Measurements from ENCODE around the gene CUL5.
"Not testable (repeated sequence)": the region's sequence is repeated elsewhere in the genome, so short reads cannot be mapped to it uniquely, and the experiment has no call there.

CUL5 gene

DNA sequence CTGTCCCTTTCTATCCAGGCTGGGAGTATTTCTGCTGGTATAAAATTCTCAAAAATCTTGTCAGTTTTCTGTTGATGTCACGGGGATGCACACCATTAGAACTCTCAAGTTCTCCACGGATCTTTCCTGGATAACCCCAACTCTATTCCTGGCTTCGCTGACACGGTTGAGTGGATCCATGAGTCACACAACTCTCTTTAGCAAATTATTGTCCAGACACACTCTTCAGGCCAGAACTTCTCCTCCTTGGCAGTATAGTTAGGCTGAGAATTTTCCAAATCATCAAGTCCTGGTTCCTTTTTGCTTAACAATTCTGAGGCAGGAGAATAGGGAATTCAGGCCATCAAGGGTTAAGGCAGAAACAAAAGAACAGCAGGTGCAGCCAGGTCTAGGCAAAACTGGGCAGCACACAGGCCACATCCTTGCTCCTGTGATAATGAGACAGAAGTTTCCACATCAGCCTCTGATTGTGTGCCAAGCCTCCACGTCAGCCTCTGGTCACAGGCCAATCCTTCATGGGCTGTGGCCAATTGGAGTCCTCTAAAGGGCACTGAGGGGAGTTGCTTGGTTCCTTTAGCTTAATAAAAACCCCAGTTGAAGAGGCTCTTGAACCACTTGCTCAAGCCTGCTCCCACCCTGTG is 106.9 kb downstream of the CUL5 start:
- DNase-seq (ENCODE audit: low read depth): no peak

DNA sequence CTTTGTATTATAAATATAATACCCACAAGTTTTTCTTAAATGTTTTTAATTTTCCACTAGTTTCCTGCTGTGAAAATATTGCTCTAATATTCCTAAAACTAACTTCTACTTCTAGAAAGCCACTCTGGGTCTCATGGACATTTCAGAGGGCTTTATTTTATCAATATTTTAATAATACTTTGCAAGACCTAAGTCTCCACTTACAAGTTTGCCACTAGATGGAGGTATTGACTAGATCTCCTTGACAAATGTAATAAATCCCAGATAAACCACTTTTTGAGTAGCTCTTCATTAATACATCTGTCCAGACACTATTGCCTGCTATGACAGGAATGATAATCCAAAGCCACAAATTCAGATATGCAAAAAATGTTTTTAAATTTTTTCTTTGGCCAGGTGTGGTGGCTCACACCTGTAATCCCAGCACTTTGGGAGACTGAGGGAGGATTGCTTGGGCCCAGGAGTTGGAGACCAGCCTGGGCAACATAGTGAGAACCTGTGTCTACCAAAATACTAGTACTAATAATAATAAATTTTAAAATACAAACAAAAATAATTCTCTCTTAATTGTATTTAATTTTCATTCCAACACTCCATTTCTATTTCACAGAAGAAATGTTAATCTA is 109.2 kb downstream of the CUL5 start:
- DNase-seq (ENCODE audit: low read depth): no peak

GRCh38 chr11:108120936-108121273 is 112.2 kb downstream of the CUL5 start:
- DNase-seq (ENCODE audit: low read depth): not testable (repeated sequence)

DNA sequence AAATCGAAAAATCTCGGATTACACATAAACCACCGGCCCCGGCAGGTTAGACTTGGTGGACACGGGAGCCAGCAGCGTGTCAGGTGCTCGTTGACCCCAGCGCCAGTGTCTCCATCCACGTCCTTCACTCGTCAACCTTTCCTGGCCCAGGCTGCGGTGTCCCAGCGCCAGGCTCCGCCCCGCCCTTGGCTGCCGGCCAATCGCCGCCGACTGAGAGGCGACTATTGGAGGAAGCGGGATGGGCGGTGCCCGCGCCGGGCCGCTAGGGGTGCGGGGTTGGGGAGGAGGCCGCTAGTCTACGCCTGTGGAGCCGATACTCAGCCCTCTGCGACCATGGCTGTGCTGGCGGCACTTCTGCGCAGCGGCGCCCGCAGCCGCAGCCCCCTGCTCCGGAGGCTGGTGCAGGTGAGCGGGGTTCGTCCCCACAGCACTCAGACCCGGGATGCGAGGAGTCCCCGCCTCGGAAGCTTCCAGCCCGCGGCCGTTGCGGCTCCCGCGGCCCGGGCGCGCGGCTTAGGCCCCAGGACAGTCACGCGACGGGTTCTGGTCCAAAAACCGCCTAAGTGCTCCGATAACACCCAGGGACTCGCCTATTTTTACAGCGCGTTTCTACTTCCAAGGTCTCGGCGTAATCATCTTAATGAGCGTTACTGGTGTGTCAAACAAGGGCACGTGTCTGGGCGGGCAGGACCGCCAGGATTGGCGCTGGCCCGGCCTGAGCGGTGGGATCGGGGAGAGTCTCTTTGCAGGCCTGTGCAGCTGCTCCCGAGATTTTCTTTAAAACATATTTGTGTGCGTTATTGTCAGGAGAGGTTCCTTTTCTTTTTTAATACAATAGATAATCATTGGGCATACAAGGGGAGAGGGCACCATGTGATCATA is 112.8 kb downstream of the CUL5 start, which contains the start of gene ACAT1:
Gene ACAT1, plus strand, starts transcription at position 294 of the 882 bp plus-strand sequence. Its CDS starts 40 bp downstream, at position 334.
- peak; percentile 94 for DNase-seq (ENCODE audit: low read depth)

GRCh38 chr11:108122166-108122628 is 113.5 kb downstream of the CUL5 start:
- no peak for DNase-seq (ENCODE audit: low read depth)

DNA sequence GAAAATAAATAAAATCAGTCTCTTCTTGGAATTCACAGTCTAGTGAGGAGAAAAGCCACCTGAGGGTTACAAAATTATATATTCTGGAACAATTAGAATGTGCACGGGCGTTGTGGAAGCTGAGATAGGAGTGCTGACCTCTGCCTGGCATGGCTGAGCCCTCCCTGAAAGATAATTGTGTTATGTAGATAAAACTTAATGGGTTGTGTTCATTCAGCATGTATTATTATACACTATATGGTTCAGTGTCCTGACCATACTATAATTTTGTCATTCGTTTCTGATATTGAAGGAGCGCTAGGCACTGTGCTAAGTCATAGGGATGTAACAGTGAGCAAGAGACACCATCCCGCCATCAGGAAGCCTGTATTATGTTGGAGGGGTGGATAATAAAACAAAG is 116.4 kb downstream of the CUL5 start:
- DNase-seq (ENCODE audit: low read depth): no peak

DNA sequence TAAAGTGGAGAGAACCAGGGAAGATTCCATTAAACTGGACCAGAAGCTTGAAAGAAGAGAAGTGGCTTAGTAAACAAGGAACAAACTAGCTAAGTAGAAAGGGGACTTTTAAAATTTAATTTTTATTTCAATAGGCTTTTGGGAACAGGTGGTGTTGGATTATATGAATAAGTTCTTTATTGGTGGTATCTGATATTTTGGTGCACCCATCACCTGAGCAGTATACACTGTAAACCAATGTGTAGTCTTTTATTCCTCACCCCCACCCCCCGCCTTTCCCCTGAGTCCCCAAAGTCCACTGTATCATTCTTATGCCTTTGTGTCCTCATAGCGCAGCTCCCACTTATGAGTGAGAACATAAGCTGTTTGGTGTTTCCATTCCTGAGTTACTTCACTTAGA is 120.1 kb downstream of the CUL5 start:
- DNase-seq (ENCODE audit: low read depth): no peak

GRCh38 chr11:108131993-108132392 is 123.3 kb downstream of the CUL5 start:
- no peak for DNase-seq (ENCODE audit: low read depth)

DNA sequence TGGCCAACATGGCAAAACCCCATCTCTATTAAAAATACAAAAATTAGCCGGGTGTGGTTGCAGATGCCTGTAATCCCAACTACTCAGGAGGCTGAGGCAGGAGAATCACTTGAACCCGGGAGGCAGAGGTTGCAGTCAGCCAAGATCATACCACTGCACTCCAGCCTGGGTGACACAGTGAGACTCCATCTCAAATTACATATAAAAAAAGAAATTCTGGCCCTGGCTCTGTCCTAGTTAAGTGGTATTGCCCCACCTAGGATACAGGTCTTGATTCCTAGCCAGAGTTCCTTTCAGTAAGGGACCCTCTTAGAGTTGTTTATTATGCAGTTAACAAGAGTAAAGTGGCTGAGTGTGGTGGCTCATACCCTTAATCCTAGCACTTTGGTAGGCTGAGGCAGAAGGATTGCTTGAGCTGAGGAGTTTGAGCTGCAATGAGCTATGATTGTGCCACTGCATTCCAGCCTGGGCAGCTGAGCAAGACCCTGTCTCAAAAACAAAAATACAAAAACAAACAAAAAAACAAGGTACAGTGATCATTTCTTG is 124.4 kb downstream of the CUL5 start:
- not testable (repeated sequence) for DNase-seq (ENCODE audit: low read depth)

DNA sequence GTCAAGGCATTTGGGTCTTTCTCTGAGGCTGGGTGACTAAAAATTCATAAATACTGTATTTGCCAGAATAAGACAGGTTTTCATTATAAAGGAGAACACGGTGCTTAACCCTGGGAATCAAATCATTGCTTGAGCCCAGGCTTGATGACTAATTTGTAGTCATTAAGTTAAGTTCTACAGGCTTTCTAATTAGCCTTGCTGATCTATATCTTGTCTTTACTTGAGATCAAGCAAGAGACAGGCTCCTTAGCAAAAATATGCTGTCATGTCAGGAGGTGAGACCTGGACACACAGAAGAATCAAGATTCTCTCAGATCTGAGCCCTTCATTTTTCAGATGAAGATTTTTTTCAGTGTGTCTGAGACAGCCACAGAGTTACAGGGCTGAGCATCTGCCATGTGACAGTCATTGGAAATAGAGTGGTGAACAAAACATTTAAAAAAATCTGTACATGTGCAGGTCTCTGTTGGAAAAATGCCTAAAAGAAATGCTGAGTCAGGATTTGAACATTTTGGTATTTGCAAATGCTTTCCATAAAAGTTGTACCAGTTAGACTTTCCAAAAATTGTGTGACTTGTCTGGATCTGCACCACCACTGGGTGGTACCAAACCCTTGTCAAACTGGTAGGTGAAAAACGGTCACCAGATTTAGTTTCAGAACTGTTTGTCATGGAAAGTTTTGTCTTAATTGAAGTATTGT is 127.3 kb downstream of the CUL5 start:
- DNase-seq (ENCODE audit: low read depth): no peak

DNA sequence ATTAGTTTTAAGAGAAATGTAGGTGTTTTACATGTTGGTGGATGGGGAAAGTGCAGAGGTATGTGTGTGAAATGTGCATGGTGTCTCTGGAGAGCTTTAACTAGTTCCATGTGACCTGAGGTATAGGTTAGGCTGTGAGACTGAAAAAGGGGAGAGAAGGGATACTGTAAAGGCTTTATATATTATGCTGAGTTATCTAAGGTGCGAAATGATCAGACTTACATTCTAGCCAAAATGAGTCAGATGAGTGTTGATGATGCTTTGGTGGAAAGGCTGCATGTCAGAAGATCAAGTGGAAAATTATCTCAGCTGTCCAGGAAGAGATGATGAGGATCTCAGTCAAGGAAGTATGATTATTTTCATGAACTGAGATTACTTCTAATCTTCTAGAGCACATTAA is 128.5 kb downstream of the CUL5 start:
- no peak for DNase-seq (ENCODE audit: low read depth)

- DNase-seq (ENCODE audit: low read depth): no peak
Observed at GRCh38 chr11:108142304-108142703, 133.6 kb downstream of the CUL5 start.

DNA sequence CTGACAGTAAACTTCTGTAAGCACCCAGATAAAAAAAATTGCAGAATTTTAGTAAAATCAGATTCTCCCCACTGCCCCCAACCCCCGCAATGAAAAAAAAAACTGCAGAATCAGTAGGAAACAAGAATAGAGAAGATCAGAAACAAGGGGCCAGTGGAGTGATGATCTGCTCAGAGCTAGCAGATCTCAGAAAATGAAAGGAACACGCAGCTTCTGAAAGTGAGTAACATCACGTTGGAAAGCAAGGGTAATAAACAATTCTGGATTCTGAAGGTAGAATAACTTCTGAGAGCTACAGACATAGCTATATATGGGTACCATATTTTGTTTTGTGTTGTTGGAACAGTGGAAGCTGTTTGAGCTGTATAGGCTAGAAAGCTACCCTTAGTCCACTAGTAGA is 135.9 kb downstream of the CUL5 start:
- no peak for DNase-seq (ENCODE audit: low read depth)

DNA sequence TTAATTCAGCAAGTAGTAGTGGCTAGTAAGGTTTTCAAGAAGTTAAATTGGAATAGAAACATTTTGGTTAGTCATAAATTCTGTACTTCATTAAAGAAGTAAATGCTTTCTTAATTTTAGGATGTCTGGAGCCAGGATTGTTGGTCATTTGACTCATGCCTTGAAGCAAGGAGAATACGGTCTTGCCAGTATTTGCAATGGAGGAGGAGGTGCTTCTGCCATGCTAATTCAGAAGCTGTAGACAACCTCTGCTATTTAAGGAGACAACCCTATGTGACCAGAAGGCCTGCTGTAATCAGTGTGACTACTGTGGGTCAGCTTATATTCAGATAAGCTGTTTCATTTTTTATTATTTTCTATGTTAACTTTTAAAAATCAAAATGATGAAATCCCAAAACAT is 138.5 kb downstream of the CUL5 start:
- DNase-seq (ENCODE audit: low read depth): no peak

GRCh38 chr11:108148556-108148955 is 139.9 kb downstream of the CUL5 start:
- DNase-seq (ENCODE audit: low read depth): no peak

GRCh38 chr11:108154591-108154990 is 145.9 kb downstream of the CUL5 start:
- no peak for DNase-seq (ENCODE audit: low read depth)

Data from stimulated activated CD8-positive, alpha-beta memory T cell treated with anti-CD3 and anti-CD28 coated beads, Interleukin-15, amount 100 ng/mL, for 1 hour (primary cell).